ENCODE results near the gene IVL. TPM values are rescaled to one million over a fixed set of nuclear protein-coding genes. Genes with fewer than 3 reads are reported as not detected.

IVL gene
- total RNA-seq, 2 donors from 2014 or later = not detected

DNA sequence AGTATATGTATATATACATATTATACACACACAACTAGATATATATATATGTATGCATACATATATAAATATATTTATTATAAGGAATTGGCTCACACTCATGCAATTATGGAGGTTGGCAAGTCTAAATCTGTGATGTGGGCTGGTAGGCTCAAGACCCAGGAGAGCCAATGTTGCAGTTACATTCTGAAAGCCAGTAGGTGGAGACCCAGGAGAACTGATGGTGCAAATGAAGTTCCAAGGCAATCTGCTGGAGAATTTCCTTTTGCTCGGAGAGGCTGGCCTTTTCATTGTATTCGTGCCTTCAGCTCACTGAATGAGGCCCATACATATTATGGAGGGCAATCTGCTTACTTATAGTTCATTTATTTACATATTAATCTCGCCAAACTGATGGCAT lies 9.4 kb downstream of the IVL start:
- no peaks in the 10 kb centered on the region for H3K4me1 Mint-ChIP-seq
- H3K9me3 ChIP-seq (ENCODE audit: control insufficient read depth, low read length) = peaks cover 20% of the 10 kb centered on the region
- H3K27ac ChIP-seq (ENCODE audit: low read depth, low read length) = no peak overlapping the region
- H3K9ac ChIP-seq (ENCODE audit: extremely low read depth, low read length, poor library complexity, severe bottlenecking) = no peak overlapping the region
- TF ChIP-seq, protein P1, sequence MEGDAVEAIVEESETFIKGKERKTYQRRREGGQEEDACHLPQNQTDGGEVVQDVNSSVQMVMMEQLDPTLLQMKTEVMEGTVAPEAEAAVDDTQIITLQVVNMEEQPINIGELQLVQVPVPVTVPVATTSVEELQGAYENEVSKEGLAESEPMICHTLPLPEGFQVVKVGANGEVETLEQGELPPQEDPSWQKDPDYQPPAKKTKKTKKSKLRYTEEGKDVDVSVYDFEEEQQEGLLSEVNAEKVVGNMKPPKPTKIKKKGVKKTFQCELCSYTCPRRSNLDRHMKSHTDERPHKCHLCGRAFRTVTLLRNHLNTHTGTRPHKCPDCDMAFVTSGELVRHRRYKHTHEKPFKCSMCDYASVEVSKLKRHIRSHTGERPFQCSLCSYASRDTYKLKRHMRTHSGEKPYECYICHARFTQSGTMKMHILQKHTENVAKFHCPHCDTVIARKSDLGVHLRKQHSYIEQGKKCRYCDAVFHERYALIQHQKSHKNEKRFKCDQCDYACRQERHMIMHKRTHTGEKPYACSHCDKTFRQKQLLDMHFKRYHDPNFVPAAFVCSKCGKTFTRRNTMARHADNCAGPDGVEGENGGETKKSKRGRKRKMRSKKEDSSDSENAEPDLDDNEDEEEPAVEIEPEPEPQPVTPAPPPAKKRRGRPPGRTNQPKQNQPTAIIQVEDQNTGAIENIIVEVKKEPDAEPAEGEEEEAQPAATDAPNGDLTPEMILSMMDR (conservative IDR thresholded peaks at IDR 0.05) = peak; percentile 59
- H3K4me3 Mint-ChIP-seq = no peak overlapping the region
- H3K4me1 ChIP-seq (ENCODE audit: control insufficient read depth, insufficient read depth, low read length) = no peaks in the 10 kb centered on the region
- no peaks in the 10 kb centered on the region for H3K27me3 ChIP-seq (ENCODE audit: control insufficient read depth, insufficient read depth, low read length, poor library complexity, severe bottlenecking)
- H3K27ac Mint-ChIP-seq = no peak overlapping the region
- H3K4me3 ChIP-seq (ENCODE audit: low read length) = no peak overlapping the region
- no peaks in the 10 kb centered on the region for H3K27me3 Mint-ChIP-seq (ENCODE audit: insufficient read depth)
- DNase-seq = no peak
- peaks cover 55% of the 10 kb centered on the region for H3K9me3 Mint-ChIP-seq
- no peaks in the 10 kb centered on the region for H3K36me3 Mint-ChIP-seq (ENCODE audit: low read depth)
- no peaks in the 10 kb centered on the region for H3K36me3 ChIP-seq (ENCODE audit: control insufficient read depth, insufficient read depth, low read length)
- 13% methylated on average over 2 of the region's 3 CpGs; no CpG with 5 or more reads in 1 of the 2 experiments for WGBS, 2 experiments (ENCODE audit: insufficient coverage in 1 of 2, insufficient read length in 1 of 2)

DNA sequence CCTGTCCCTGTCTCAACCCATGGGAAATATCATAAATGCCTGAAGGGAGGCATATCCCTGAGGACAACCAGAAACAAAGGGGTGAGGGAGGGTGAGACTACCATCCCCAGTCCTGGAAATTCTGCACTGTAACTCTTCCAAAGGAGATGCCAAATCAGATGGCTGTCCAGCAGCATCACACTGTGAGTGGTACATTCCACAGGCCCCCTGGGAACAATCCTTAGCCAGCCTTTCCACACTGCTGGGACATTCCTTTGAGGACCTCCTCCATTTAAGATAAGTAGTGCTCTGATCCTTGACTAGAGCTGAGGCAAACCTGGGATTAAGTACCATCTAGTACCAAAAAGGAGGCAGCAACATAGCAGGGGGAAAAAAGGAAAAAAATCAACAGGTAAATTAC lies 10.7 kb downstream of the IVL start:
- Histone ChIP-seq H3K36me3 (ENCODE audit: control insufficient read depth, insufficient read depth, low read length) (no peaks in the 10 kb centered on the region), H3K27ac (ENCODE audit: low read depth, low read length) (no peak overlapping the region), H3K4me1 (ENCODE audit: control insufficient read depth, insufficient read depth, low read length) (no peaks in the 10 kb centered on the region), H3K4me3 (ENCODE audit: low read length) (no peak overlapping the region), H3K9ac (ENCODE audit: extremely low read depth, low read length, poor library complexity, severe bottlenecking) (no peak overlapping the region), H3K27me3 (ENCODE audit: control insufficient read depth, insufficient read depth, low read length, poor library complexity, severe bottlenecking) (no peaks in the 10 kb centered on the region), H3K9me3 (ENCODE audit: control insufficient read depth, low read length) (peaks cover 20% of the 10 kb centered on the region)
- peaks cover 53% of the 10 kb centered on the region for H3K9me3 Mint-ChIP-seq
- H3K4me3 Mint-ChIP-seq = no peak overlapping the region
- no peak overlapping the region for H3K27ac Mint-ChIP-seq
- H3K27me3 Mint-ChIP-seq (ENCODE audit: insufficient read depth) = no peaks in the 10 kb centered on the region
- DNase-seq = no peak
- H3K4me1 Mint-ChIP-seq = no peaks in the 10 kb centered on the region
- no peaks in the 10 kb centered on the region for H3K36me3 Mint-ChIP-seq (ENCODE audit: low read depth)
- TF ChIP-seq, protein P1 (conservative IDR thresholded peaks at IDR 0.05) = no peak

DNA sequence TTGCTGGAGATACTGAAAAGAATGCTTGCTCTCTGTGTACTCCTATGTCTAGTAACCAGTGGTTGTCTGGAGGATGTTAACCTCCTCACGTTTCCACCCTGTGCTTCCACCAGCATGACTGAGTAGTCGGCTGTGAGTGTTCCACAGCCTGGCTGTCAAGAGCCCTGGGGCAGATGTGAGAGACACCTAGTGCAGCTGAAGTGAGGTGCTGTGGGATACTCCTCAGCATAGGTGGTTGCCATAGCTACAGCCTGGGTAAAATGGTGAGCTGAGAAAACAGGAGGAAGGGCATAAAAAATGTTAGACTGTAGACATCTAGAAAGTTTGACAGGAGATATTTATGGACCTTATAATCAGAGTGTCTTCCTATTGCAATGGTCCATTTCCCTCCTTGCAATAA lies 15.8 kb downstream of the IVL start:
- H3K27ac Mint-ChIP-seq = no peak overlapping the region
- H3K27ac ChIP-seq (ENCODE audit: low read depth, low read length) = no peak overlapping the region
- no peaks in the 10 kb centered on the region for H3K27me3 Mint-ChIP-seq (ENCODE audit: insufficient read depth)
- no peak overlapping the region for H3K4me3 ChIP-seq (ENCODE audit: low read length)
- H3K27me3 ChIP-seq (ENCODE audit: control insufficient read depth, insufficient read depth, low read length, poor library complexity, severe bottlenecking) = no peaks in the 10 kb centered on the region
- H3K4me1 Mint-ChIP-seq = no peaks in the 10 kb centered on the region
- H3K36me3 ChIP-seq (ENCODE audit: control insufficient read depth, insufficient read depth, low read length) = no peaks in the 10 kb centered on the region
- no peaks in the 10 kb centered on the region for H3K4me1 ChIP-seq (ENCODE audit: control insufficient read depth, insufficient read depth, low read length)
- H3K9me3 ChIP-seq (ENCODE audit: control insufficient read depth, low read length) = peaks cover 51% of the 10 kb centered on the region
- DNase-seq = no peak
- H3K9me3 Mint-ChIP-seq = peaks cover 75% of the 10 kb centered on the region
- TF ChIP-seq, protein P1 (conservative IDR thresholded peaks at IDR 0.05) = no peak
- no peak overlapping the region for H3K4me3 Mint-ChIP-seq
- H3K9ac ChIP-seq (ENCODE audit: extremely low read depth, low read length, poor library complexity, severe bottlenecking) = no peak overlapping the region
- 75 to 92% methylated on average over 2 of the region's 2 CpGs for WGBS, 2 experiments (ENCODE audit: insufficient coverage in 1 of 2, insufficient read length in 1 of 2)
- no peaks in the 10 kb centered on the region for H3K36me3 Mint-ChIP-seq (ENCODE audit: low read depth)

Measured in endodermal cell (in vitro differentiated cells).